Midbrain (tissue), 1 donor: ENCODE data around the gene ELAVL4.
A peak's percentile ranks its signal among the peaks of the same experiment; 100 is the strongest.

ENCODE experiments used
- DNase-seq: peaks from one replicate; lab custom pipeline; 2025; lab: John Stamatoyannopoulos, UW

ELAVL4 gene

DNA sequence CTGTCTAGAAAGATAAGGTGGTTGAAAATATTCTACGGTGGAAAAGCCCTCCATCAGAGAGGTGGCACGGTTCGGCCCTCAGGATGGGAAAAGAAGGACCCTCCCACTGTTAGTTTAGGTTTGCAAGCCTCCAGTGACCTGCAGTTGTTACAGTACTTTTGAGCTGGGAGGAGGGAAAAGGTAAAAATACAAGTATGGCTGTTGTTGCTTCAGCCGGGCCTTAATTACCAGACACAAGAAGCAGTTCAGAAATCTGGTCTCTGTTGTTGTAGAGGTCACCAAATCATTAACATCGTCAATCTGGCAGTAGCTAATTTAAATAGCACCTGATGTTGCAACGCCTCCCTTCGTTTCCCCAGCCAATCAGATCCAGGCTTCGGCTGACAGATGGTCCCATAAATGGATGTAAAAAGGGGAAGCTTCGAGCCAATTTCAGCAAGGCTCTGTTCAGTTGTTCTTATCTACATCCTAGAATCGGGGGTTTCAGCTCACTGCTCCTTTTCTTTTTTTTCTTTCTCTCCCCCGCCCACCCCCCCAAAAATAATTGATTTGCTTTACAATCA lies at the start of gene ELAVL4:
Gene ELAVL4, plus strand, starts transcription at position 424 of the 563 bp plus-strand sequence. CDS start 270 bp downstream, outside the sequence.
- DNase-seq: peak; percentile 24

DNA sequence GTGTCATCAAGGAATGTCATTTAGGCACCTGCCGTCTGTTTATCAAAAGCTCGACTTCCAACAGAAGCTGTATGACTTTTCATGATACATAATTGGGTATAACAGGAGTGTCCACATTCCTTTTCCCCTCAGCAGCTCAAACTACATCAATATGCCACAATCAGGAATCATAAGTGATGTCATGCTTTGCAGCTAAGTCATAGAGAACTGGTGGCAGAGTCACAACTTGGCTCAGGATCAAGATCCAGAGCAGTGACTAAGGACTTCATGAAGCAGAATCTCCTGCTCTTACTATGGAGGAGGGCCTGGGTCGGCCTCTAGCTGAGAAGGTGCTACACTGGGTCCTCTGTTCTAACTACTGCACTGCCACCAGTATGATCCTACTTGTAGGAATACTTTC lies 48.4 kb upstream of the ELAVL4 start:
- DNase-seq: no peak

DNA sequence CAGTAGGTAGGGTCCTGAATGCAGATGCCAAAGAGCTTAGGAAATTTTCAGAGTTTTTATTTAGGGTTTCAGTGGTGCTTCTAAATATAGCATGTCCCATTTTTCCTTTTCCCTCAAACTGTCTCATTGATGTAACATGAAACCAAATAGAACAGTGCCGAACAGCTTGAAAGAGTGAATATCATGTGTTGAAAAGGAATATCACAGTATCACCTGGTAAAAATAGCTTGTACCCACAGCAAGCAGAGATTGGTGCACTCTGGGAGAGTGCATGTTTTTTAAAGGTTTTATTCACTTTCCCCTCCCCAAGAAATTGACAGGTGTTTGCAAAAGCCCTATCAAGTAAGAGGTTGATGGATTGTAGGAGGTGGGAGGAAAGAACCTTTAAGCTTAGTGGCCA lies 41.9 kb upstream of the ELAVL4 start:
- DNase-seq: no peak

DNA sequence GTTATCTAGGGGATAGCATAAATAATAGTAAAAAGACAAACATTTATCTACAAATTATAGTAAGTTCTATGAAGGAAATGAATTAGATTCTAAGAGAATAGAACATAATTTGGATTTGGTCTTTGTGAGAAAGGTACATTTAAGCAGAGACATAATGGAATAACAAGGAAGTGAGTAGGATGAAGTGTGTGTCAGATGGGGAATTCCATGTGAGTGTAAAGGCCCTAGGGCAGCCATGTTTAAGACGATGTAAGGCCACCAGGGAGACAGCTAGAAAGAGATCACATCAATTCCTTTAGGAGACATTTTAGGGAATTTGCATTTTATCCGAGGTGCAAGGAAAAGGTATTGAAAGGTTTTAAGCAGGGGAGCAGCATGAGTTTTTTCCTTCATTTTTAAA lies 33.8 kb upstream of the ELAVL4 start:
- no peak for DNase-seq

DNA sequence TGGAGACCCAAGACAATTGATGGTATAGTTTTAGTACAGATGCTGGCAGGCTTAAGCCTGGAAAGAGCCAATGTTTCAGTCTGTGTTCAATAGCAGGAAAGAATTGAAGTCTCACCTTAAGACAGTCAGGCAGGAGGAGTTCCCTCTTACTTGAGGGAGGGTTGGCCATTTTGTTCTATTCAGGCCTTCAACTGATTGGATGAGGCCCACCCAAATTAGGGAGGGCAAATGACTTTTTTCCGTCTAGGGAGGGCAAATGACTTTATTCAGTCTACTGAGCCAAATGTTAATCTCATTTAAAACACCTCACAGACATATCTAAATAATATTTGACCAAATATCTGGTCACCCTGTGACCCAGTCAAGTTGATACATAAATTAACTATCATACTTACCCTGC lies 31.4 kb upstream of the ELAVL4 start:
- no peak for DNase-seq

DNA sequence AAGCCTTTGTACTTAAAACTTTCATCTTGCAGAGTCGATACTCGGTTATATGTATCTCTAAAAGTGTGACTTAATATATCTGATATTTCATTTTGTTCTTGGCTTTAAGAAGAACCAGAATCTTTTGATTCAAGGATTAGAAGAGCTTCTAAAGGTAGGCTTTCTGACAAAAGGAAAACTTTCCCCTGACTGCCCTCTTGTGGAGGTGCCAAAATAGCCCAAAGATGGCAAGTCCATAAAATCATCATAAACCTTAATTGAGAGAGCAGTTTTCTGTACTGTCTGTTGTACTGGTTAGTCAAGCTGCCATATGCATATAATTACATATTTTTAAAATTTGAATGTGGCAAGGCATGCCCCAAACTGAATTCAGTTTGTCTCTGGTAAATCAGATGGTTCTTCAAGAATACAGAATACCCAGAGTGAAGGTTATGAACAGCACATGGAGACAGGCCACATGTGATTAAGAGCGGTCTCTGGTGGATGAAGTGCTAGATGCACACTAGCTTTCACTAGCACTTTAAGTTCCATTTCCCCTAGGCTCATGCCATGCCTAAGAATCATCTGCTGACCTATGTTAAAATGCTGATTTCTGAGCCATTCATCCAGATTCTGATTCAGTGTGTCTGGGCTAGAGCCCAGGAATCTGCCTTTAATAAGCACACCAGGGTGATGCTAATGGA lies 27.7 kb upstream of the ELAVL4 start:
- no peak for DNase-seq

DNA sequence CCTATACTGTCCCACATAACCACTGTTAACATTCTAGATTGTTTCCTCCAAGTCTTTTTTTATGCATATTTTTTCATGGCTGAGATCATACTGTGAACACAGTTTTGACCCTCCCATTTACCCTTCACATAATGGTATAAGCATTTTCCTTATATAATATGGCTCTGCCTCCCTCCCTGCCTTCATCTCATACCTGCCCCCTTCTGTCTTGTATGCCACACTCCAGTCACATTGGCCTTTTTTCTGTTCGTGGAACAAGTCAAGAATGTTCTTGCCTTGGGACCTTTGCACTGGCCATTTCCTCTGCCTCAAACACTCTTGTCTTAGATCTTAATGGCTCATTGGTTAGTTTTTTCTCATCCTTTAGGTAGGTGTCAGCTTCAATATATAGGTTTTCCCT lies 24.3 kb upstream of the ELAVL4 start:
- no peak for DNase-seq

DNA sequence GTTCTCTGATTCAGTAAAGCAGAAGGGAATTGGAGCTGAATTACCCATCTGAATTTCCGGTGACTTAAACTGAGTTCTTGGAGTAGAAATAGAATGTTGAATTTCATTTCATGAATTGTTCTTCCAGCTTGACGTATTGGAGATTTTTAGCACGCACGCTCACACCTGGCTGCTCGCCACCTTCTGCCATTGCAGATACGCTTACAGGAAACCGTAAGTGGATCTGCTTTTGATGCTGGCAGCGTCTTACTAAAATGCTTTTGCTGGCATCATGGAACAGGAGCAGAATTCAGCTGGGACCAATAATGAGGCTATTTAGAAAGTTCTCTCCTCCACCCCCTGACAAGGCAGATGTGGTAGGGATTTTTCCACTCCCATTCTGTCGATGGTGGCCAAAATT lies 17.7 kb upstream of the ELAVL4 start:
- DNase-seq: no peak

DNA sequence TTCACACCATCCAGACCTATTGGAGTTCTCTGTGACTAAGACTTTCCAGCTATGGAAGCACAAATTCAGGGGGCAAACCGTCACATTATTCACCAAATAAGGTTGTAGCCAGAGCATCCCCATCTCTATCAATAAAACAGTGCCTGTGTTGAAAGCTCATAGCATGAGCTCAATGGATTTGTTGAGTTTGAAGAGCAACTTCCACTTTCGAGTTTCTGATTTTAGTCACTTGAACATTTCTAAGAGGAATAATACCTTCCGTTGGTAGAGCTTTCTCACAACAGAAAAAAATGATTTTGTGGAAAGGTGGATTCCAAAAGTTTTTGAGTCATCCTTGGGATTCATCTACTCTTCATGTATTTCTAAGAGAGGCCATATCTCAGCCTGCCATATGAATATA lies 13.0 kb upstream of the ELAVL4 start:
- no peak for DNase-seq

DNA sequence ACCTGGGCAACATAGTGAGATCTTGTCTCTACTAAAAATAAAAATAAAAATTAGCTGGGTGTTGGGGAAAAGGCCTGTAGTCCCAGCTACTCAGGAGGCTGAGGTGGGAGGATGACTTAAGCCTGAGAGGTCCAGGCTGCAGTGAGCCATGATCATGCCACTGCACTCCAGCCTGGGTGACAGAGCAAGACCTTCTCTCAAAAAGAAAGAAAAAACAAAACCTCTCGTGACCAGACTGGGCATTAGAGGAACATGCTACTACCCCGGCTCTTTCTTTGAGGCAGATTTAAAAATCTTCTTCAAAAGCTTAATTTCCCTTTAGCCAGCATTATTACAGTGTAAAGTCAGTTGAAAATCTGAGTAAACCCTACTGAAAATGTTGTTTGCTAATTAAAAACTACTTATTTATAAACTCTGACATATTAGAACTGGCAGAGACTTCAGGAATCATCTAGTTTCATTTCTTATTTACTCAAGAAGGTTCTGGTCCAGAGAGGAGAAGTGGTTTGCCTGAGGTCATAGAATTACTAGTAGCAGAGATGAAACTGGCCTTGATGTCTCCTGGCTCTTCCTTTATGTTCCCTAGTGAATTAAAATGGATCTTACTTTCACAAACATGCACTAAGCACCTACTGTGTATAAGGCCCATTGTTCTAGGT lies 11.6 kb upstream of the ELAVL4 start:
- no peak for DNase-seq

DNA sequence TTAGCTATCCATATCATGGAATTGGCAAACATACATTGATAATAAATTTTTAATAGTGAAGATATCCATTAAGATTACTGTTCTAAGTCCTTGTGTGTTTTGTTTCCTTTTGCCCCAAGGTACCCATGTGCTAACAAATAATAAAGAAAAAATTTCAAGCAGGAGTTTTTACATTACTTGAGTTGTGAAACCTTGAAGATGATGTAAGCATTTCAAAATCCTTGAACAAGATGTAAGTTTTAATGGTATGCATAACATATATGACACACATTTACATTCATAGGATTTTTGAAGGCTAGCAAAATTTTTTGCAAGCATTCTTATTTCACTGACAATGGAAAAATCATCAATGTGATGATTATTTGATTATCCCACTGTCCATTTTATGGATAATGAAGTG lies 10.9 kb upstream of the ELAVL4 start:
- DNase-seq: no peak

DNA sequence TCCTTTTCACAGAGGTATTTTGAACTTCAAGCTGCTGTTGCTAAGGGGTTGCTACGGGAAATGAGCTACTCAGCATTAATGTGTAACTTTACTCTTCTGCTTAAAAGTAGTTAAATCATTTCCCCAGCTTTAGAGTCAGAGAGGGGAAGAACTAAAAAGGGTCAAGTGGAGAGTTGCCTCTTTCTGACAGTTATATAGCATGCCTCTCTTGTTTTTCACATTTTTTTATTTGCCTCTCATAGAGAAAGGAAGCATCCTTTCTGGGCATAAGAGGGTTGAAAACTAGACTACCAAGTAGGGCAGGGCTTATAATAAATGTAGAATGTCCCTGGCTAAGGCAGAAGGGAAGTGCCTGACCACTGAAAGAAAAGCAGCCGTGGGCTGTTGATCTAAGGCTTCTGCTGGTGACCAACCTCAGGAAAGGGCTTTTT lies 10.1 kb upstream of the ELAVL4 start:
- DNase-seq: peak; percentile 28

DNA sequence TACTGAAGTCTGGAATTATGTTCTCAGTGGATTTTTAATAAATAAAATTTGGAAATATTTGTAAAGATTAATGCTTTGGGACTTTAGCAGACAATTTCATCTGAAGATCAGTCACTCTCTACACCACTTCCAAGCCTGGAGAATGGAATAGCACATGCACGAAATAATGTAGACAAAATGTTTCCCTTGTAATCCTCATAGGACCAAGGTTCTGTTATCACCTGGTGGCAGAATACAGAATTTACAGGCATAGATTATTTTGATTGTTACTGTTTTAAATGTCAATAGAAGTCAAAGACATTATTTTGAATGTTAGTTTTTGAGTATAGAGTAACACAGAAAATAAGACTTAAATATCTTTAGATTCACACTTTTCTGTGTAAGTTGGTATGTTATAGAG lies 9.1 kb upstream of the ELAVL4 start:
- no peak for DNase-seq

DNA sequence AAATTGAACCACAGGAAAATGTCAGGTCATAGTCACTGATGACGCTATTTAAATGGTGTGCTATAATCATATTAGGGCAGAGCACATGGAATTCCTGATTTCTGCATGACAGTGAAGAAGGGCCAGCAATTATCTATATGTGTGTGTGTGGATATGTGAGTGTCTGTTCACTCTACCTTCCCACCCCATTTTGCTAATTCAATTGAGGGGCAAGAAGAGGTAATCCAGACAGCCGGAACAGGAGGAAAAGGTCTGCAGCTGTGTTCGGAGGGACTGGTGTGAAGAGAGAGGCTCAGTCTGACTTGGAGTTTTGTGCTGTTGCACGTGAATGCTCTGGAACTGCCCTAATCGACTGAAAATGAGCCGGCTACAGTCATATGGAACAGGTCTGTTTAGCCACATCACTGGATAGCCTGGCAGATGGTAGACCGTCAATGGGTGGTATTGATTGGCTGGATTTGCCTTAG lies 5.1 kb upstream of the ELAVL4 start:
- no peak for DNase-seq

DNA sequence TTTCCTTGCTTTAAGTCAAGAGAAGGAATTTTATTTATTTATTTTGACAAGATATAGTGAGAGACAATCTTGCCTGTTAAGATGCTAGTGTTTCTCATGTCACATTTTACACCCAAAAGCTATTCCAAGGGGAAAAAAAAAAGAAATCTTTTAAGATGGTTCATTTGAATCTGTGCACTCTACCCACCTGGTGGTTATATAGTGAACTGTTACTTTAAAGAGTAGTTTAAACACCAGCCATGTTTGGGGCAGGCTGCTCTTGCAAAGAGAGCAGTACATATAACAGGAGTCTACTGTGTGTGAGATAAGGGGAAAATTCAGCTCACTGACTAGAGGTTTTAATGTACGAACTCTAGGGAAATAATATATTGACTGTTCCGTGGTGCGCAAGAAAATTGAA lies 3.3 kb upstream of the ELAVL4 start:
- no peak for DNase-seq

DNA sequence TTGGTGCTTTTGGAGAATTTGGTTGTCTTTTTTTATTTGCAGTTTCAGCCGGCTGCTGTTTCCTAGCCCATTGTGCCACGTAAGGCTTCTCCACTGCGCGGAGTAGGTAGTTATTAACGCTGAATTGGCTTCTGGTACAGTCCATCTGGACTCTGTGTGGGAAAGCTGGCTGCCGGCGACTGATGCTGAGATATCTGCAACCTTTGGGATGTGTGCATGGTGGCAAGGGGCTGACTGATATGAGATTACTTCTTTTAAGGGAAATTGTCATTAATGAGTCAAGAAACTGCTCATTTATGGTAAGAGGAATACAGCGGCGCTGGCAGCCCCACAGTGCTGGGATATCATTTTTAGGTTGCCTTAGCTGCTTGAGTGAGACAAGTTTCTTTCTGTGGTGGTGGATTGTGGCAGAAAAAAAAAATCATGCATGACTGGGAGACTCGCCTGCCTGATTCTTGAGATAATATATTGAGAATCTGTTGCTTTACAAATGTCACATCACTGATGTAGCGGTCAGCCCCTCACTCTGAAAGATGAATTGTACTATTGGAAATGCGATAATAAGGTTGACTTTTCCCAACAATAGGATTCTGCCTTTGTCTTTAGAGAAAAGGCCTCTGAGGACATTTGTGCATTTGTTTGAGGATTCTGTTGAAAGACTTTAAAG lies 2.5 kb upstream of the ELAVL4 start:
- no peak for DNase-seq

DNA sequence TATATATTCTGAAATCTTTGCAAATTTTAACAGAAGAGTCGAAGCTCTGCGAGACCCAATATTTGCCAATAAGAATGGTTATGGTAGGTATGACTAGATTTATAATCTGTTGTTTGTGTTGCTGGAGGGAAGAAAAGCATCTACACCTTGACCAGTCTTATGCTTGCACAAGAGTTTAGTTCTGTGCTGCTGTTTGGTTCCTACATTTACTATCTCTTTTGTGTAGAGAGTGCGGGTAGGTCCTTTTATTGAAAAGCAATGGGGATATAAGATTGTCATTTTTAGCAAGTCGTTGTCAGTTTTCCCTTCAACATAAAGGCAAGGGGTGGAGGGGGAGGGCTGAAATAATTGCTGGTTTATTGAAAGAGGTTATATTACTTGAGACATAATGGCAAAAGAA lies 396 bp downstream of the ELAVL4 start:
- no peak for DNase-seq

DNA sequence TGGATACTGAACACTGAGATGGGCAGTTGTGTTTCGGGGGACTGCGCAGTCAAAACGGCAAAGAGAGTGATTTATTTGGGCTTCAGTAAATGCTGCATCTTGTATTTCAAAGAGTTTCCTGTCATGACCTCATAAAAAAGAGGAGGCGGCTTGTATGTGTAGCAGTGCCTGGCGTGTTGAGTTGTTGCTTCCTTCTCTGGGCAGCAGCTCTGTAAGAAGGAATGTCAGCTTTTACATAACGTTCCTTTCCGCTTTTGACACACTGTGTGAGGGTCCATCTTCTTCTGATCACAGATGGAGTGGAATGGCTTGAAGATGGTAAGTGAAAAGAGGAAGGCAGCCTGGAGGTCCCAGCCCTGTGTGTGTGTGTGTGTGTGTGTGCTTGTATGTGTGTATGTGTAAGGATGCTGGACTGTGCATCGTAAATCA lies 941 bp downstream of the ELAVL4 start:
- peak; percentile 29 for DNase-seq

DNA sequence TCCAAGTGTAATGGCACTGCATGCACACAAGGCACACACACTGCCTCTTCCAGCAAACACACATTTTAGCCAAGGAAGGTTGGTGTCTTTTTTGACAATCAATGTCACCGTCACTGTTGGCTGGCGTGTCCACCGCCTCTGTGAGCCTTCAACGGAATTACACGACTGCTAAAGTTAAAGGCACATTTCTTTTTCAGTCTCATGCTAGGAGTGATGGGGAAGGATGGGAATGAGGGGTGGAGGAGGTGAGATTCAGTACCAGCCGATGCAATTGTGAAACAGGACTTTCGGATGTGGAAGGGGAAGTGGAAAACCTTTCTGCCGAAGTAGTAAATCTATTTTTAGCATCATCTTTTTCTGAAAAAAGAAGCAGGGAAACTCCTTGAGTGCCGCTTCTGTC lies 1.4 kb downstream of the ELAVL4 start:
- DNase-seq: no peak

DNA sequence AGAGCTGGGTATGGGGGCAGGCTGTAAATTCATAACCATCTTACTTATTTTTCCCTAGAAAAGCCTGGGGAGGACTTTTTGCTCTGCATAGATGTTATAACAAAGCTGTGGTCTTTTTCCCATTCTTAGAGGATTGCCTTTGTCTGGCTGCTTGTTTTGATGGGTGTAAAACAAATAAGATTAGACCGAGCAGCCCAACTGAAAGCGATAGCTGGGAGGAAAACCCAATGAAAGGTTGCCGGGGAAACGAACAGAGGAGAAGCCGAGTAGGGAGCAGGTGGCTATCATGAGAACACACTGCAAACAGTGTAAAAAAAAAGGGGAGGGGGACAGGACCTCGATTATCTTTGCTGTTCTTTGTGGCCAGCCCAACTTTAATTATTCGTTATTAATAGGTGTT lies 1.9 kb downstream of the ELAVL4 start:
- DNase-seq: peak; percentile 29

DNA sequence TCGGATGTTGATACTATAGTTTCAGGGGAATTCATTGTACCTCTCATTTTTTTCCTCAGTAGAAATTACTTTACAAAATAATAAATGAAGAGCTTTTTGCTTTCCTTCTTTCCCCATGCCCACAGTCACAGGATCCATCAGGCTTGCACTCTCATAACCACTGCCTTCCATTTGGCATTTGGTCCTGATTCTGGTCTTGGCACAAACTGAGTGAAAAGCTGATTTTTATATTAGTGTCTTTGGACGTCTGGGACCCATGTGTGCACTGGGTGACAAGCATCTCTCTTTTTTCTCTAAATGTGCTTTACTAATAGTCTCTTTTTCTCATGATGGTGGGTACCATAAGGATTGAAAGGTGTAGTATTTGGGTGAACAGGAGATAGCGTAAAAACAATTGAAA lies 2.8 kb downstream of the ELAVL4 start:
- no peak for DNase-seq

DNA sequence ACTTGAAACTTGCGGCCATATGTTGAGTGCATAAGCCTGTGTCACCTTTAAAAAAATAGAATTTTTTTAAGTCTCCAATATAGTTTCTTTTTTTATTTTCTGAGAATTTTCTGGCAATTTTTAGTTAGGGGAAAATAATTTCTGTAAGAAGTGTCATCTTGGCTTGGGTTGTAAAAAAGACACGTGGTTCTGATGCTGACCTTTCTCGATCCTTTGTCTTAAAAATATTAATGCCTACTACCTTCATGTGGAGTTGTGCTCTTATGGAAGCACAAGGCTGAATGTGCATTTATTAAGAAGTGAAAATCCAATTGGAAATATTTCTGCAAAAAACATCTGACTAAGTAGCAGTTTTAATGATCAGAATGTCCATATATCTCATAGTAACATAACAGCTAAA lies 3.5 kb downstream of the ELAVL4 start:
- no peak for DNase-seq

DNA sequence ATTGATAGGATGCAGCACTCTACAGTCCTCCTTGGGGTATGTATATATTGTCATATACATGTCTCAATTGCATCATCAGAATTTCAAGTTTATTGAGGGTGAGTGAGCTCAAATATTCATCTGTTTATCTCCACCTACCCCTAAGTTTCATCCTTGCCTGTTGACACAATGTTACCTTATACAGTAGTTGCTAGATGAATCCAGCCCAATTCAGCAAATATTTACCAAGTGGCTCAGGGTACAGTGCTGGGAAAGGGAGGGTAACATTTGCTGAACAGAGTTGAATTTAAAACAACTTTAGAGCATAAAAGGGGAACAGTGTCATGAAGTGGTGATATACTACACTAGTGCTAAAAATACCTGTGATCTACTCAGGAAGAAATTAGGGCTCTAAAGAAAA lies 14.4 kb downstream of the ELAVL4 start:
- DNase-seq: no peak
